ENCODE results near the gene PCNT.

Gene PCNT

GRCh38 chr21:46486481-46487126 is 162.6 kb downstream of the PCNT start:
- no peak for DNase-seq

- DNase-seq: no peak
Measured at GRCh38 chr21:46489162-46489663, 165.3 kb downstream of the PCNT start.

DNA sequence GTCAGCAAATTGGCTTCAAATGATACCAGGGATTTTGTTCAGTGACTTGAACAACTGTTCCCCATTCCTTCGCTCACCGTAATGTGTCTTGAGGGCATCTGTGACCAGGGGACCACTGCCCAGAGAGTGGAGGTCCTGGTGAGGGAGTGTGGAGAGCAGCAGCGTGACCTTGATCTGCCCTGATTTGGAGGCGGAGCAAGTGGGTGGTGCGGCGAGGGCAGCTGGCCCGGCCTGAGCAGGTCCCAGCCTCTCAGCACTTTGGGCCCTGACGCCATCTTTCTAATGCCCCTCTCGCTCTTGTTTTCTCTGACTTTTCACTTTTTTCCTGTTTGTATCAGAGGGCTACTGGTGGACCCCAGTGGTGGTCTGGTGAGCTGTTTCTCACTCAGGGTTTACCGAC is 165.8 kb downstream of the PCNT start:
- no peak for DNase-seq

DNA sequence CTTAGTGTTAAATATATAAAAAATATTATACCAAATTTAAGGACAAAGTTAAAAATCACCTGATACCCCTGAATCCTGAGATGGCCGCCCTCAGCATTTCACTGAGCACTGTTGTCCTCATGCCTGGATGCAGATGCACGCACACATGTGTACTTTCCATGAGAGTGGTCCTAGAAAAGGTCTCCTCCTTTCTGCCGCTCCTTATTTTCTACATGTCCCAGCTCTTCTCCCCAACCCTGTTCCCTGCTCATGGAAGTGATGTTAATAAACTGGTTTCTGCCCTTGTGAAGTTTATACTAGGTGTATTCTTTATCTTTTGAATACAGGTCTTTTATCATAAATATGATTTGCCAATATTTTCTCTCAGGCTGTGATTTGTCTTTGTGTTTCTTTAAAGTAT is 167.6 kb downstream of the PCNT start:
- no peak for DNase-seq

- DNase-seq: no peak
Measured at GRCh38 chr21:46492851-46493250, 168.9 kb downstream of the PCNT start.

- no peak for DNase-seq
Measured at GRCh38 chr21:46493828-46494227, 169.9 kb downstream of the PCNT start.

All from right hindlimb (tissue), 1 donor.